ENCODE data around the gene HIVEP1.
"Not testable (repeated sequence)": the region's sequence is repeated elsewhere in the genome, so short reads cannot be mapped to it uniquely, and the experiment has no call there.

The HIVEP1 gene

GRCh38 chr6:12158686-12159415, 146.7 kb downstream of the HIVEP1 start:
- no peak for DNase-seq (ENCODE audit: low spot score)

DNA sequence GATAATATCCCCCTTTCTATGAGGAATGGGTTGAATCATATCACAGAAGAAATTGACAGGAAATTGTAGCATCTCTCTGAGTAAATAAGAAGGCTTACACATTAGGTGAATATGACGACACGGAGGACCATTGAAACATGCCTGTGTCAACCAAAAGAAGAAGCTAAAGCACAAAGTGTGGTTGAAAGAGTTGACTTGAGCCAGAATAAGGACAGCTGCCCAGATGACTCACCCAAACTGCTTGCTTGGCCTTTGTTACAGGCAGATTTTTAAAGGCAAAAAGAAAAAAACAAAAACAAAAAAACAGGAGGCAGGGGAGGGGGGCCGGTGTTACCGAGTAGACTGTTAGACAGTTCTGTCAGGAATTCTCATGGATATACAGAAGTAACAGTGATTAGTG, 148.2 kb downstream of the HIVEP1 start:
- DNase-seq (ENCODE audit: low spot score) = no peak

GRCh38 chr6:12162213-12162612, 150.1 kb downstream of the HIVEP1 start:
- no peak for DNase-seq (ENCODE audit: low spot score)

- DNase-seq (ENCODE audit: low spot score) = no peak
Measured at GRCh38 chr6:12163149-12163548, 151.0 kb downstream of the HIVEP1 start.

DNA sequence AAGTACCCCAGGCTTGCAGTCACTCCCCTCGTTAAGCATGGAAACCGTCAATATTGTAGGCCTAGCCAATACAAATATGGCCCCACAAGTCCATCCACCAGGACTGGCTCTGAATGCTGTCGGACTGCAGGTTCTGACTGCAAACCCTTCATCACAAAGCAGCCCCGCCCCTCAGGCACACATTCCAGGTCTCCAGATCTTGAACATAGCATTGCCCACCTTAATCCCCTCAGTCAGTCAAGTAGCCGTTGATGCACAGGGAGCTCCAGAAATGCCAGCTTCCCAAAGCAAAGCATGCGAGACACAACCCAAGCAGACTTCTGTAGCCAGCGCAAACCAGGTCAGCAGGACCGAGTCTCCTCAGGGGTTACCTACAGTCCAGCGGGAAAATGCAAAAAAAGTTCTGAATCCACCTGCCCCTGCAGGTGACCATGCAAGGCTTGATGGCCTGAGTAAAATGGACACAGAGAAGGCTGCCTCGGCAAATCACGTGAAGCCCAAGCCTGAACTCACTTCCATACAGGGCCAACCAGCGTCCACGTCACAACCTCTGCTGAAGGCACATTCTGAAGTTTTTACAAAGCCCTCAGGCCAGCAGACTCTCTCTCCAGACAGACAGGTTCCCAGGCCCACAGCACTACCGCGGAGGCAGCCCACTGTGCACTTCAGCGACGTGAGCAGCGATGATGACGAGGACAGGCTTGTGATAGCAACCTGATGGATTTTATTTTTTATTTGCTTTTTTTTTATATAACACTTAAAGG, 151.8 kb downstream of the HIVEP1 start:
- no peak for DNase-seq (ENCODE audit: low spot score)

DNA sequence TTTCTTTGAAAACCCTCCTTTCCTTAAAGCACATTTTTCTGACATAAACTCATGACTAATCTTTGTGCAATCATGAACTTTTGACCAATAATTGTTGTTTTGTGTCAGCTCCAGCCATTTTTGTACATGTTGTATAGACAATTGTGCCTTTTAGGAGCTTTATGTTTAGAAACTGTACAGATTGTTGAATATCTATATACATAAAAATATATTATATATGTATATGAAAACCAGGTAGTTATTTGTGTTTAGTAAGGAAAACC, 152.3 kb downstream of the HIVEP1 start:
- DNase-seq (ENCODE audit: low spot score) = no peak

- no peak for DNase-seq (ENCODE audit: low spot score)
Measured at GRCh38 chr6:12165297-12165696, 153.2 kb downstream of the HIVEP1 start.

DNA sequence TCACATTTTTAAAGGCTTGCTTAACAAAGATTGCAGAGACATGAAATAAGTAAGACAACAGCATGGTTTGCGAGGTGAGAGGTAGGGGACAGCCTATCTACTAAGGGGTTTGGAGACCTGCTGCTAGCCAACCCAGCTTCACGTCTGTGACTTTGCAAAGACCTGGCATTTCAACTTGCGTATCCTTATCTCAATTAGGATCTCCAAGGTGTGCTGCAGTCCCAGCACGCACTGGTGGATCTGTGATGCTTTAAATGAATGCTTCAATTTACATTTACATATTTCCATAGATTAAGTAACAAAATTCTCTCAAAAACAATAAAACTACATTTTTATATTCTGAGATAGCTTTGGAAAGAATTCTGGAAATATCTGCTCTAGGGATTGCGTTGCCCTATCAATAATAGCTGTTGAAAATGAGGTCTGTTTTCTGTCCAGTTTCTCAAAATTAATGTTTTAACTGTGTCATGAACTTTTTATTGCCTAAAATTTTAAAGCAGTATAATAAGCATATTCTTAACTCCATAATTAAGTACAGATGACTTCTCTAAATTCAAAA, 153.7 kb downstream of the HIVEP1 start:
- DNase-seq (ENCODE audit: low spot score) = no peak

DNA sequence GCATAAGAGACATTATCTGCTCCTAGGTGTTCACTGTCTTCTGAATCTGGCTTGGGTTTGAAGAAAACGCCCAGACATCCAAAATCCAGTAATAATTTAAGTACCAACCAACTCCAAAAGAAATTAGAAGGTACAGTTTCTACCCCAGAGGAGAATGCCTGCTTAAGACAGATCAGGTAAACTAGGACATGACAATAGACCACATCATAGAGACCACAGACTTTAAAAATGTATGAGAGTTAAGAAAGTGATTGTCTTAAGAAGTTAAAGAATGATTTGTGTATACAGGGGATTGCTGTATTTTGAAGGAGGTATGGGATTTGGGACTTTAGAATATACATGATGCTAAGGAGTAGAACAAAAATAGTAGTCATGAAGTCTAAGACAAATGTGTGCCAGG, 157.3 kb downstream of the HIVEP1 start:
- no peak for DNase-seq (ENCODE audit: low spot score)

- DNase-seq (ENCODE audit: low spot score) = no peak
Measured at GRCh38 chr6:12170351-12171092, 158.4 kb downstream of the HIVEP1 start.

DNA sequence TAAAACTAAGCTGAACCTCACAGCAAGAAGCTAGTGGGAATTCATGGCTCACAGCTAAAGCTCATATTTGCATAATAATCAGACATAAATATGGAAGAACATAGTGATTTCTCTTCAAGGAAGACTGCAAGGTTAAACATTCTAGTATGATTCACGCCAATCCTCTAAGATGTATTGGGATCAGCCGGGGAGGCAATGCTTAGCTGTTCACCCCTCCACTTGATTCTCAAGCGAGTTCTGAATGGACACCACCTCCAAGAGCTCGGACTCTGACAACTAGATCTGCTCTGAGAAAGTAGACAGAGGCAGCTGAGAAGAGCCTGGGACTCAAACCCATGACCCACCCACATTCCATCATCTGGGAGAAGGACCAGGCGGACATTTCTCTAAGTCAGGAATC, 159.6 kb downstream of the HIVEP1 start:
- DNase-seq (ENCODE audit: low spot score) = no peak

- no peak for DNase-seq (ENCODE audit: low spot score)
Measured at GRCh38 chr6:12172572-12172971, 160.5 kb downstream of the HIVEP1 start.

- DNase-seq (ENCODE audit: low spot score) = no peak
Measured at GRCh38 chr6:12173181-12173580, 161.1 kb downstream of the HIVEP1 start.

DNA sequence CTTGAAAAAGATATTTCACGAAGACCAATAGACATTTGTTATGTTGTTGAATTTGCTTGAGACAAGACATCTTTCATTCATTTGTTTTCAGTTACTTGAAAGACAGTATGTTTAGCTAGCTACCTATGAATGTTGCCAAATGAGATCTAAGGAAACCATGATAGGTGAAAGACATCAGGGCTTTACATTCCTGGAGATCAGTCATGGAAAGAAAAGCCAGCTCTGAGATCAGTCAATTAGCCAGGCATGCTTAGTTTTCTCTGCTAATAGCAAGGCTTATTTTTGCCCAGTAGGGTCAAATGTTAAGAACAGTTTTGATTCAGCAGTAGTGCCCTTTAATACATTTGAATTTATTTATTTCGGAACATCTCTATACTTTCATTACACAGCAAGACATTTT, 161.5 kb downstream of the HIVEP1 start:
- DNase-seq (ENCODE audit: low spot score) = no peak

- no peak for DNase-seq (ENCODE audit: low spot score)
Measured at GRCh38 chr6:12174878-12175277, 162.8 kb downstream of the HIVEP1 start.

- no peak for DNase-seq (ENCODE audit: low spot score)
Measured at GRCh38 chr6:12175626-12176025, 163.5 kb downstream of the HIVEP1 start.

- not testable (repeated sequence) for DNase-seq (ENCODE audit: low spot score)
Measured at GRCh38 chr6:12176782-12177181, 164.7 kb downstream of the HIVEP1 start.

DNA sequence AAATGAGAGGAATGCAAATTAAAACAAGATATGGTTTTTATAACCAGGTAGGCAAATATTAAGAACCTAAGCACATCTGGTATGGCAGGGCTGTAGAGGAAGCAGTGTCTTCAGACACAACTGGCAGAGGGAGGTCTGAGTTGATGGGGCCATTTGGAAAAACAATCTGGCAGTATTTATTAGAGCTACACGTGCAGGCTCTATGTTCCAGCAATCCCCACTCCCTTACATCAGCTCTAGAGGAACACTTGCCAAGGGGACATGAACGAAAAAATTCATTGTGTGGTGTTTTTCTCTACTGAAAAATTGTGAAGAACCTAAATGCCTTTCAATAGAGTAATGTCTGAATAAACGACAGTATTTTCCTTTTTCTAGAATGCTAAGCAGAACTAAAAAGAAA, 166.4 kb downstream of the HIVEP1 start:
- DNase-seq (ENCODE audit: low spot score) = no peak

- no peak for DNase-seq (ENCODE audit: low spot score)
Measured at GRCh38 chr6:12181481-12181880, 169.4 kb downstream of the HIVEP1 start.

DNA sequence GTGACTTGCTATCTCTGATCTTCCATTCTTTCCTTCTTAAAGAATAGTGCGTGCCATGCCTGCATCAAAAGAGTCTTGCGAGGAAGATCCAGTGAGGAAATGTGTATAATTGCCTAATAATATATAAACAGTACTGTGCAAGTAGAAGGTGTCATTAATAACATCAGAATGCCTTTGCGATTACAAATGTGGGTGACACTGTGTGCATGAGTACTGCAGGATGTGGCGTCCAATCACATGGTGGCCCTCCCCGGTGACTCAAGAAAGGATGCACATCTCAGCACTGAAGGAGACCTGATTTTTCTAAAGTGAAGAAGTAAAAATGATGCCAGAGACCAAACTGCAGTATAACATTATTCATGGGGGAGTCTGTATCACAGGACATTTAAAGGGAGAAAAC, 170.6 kb downstream of the HIVEP1 start:
- no peak for DNase-seq (ENCODE audit: low spot score)

DNA sequence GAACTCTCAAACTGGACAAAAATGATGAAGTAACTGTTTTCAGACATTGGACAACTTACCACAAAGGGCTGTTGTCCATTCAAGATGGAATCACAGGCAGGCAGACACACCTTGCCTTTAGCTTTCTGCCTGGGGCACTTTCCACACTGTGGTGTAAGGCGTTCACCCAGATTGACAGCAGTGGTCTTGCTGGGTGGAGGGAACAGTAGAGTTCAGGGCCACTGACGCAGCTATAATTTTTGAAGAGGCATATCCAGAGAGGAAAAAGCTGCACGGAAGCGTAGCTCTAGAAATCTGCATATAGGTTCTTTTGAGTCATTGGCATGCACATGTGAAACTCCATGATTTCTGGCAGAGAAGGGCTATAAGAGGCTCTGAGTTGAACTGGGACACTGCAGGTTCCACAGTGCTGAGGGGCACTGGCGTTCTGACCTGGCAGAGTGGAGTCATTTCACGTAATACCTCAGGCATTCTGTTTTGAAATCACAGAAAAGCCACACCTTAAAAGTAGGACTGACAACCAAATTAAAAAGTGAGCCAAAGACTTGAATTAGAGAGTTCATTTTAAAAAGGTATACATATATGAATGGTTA, 173.1 kb downstream of the HIVEP1 start:
- no peak for DNase-seq (ENCODE audit: low spot score)

GRCh38 chr6:12186528-12186927, 174.4 kb downstream of the HIVEP1 start:
- no peak for DNase-seq (ENCODE audit: low spot score)

DNA sequence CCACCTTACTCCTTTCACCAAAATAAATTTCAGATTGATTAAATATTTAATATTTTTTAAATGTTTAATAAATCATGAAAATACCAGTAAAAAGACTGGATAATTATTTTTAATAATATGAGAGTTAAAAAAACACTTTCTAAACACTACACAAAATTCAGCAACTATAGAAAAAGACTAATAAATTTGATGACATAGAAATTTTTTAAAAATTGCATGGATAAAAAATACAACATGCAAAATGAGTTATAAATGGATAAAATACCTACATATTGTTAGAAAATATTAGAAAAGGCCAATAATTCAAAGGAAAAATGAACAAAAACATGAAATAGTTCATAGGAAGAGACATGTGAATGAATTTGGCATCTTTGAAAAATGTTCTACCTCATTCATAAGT, 177.0 kb downstream of the HIVEP1 start:
- no peak for DNase-seq (ENCODE audit: low spot score)

Measured in iPS-NIHi11 (cell line).